Smooth muscle cell (in vitro differentiated cells): Measurements from ENCODE around the gene ARL1. TPM values are rescaled to one million over a fixed set of nuclear protein-coding genes. Genes with fewer than 3 reads are reported as not detected.

ENCODE experiments used
- DNase-seq: peaks from one replicate; lab custom pipeline; 2025; ENCODE audit not compliant: unreplicated experiment; lab: John Stamatoyannopoulos, UW
- H2AFZ ChIP-seq: fragments of 200-600 bp; sonication (generic); 2 replicates; pipeline ENCODE4 v1.6.0; 2016; ENCODE audit warnings: antibody characterized with exemption, low read depth, mild to moderate bottlenecking
- H3F3A ChIP-seq: fragments of 200-600 bp; sonication (generic); 2 replicates; pipeline ENCODE4 v1.6.0; 2017; ENCODE audit warnings: antibody characterized with exemption, low read depth
- H3K27ac ChIP-seq: fragments of 200-600 bp; sonication (generic); 2 replicates; pipeline ENCODE4 v1.5.1; 2016; ENCODE audit warnings: low read depth, mild to moderate bottlenecking
- H3K27me3 ChIP-seq: fragments of 200-600 bp; sonication (generic); 2 replicates; pipeline ENCODE4 v1.6.1; 2016; ENCODE audit warnings: low read depth, mild to moderate bottlenecking
- H3K36me3 ChIP-seq: fragments of 200-600 bp; sonication (generic); 2 replicates; pipeline ENCODE4 v1.5.1; 2016; ENCODE audit warnings: low read depth
- H3K4me1 ChIP-seq: fragments of 200-600 bp; sonication (generic); 2 replicates; pipeline ENCODE4 v1.5.1; 2016; ENCODE audit warnings: low read depth
- H3K4me2 ChIP-seq: fragments of 200-600 bp; sonication (generic); 2 replicates; pipeline ENCODE4 v1.6.0; 2016; ENCODE audit warnings: mild to moderate bottlenecking
- H3K4me3 ChIP-seq: fragments of 200-600 bp; sonication (generic); 2 replicates; pipeline ENCODE4 v1.5.1; 2016; ENCODE audit warnings: mild to moderate bottlenecking
- H3K79me2 ChIP-seq: fragments of 200-600 bp; sonication (generic); 2 replicates; pipeline ENCODE4 v1.6.0; 2016; ENCODE audit warnings: low read depth, mild to moderate bottlenecking
- H3K9ac ChIP-seq: fragments of 200-600 bp; sonication (generic); 2 replicates; pipeline ENCODE4 v1.6.0; 2016; ENCODE audit warnings: low read depth
- H3K9me3 ChIP-seq: fragments of 200-600 bp; sonication (generic); replicated peaks from 2 replicates; pipeline ENCODE4 v1.5.1; 2016; ENCODE audit warnings: low read depth
- H4K20me1 ChIP-seq: fragments of 200-600 bp; sonication (generic); 2 replicates; pipeline ENCODE4 v1.6.0; 2016; ENCODE audit warnings: low read depth
- WGBS: methylation state at CpG from one replicate; pipeline ENCODE4 v1.1.7; 2016; ENCODE audit warnings: low lambda C conversion rate; 5-methylcytosine and 5-hydroxymethylcytosine counted together
- polyA plus RNA-seq: library from polyadenylated mRNA; unstranded; fragments of >200 nt; fragmentation: Nextera tagmentation; extraction: Ambion mirVana; gene quantifications from 2 replicates; pipeline ENCODE4 v1.2.1, GENCODE V29; 2016
- total RNA-seq: library from RNA; depleted of rRNA; stranded (reverse); fragments of >200 nt; gene quantifications from 2 replicates; pipeline ENCODE4 v1.2.3, GENCODE V29; 2014
- TF ChIP-seq, protein P1 (sequence below): fragments of 200-600 bp; sonication (generic); IDR thresholded peaks from 2 replicates; pipeline ENCODE4 v1.5.1; 2017; ENCODE audit warnings: borderline replicate concordance, mild to moderate bottlenecking, antibody characterized with exemption; ENCODE audit not compliant: insufficient read depth, poor library complexity, severe bottlenecking

ARL1 gene
- total and polyA plus RNA-seq, 2 experiments from 2014 or later, result 93.2 to 172 TPM

DNA sequence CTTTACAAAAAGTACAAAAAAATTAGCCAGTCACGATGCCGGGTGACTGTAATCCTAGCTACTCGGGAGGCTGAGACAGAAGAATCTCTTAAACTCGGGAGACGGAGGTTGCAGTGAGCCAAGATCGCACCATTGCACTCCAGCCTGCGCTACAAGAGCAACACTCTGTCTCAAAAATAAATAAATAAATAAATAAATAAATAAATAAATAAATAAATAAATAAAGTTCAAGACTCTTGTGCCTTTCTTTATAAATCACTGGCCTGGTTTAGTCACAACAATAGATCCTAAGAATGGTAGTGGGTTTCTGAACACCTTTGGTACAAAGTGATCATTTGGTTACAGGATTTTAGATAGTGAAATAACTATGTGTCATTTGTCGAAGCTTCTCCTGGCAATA is 46.1 kb downstream of the ARL1 start:
- no peak overlapping the region for H3K4me2 ChIP-seq
- no peaks in the 10 kb centered on the region for H4K20me1 ChIP-seq
- no peaks in the 10 kb centered on the region for H3K9me3 ChIP-seq
- no peak overlapping the region for H3K4me3 ChIP-seq
- WGBS, result 97% methylated on average over 8 of the region's 8 CpGs
- TF ChIP-seq, protein P1, sequence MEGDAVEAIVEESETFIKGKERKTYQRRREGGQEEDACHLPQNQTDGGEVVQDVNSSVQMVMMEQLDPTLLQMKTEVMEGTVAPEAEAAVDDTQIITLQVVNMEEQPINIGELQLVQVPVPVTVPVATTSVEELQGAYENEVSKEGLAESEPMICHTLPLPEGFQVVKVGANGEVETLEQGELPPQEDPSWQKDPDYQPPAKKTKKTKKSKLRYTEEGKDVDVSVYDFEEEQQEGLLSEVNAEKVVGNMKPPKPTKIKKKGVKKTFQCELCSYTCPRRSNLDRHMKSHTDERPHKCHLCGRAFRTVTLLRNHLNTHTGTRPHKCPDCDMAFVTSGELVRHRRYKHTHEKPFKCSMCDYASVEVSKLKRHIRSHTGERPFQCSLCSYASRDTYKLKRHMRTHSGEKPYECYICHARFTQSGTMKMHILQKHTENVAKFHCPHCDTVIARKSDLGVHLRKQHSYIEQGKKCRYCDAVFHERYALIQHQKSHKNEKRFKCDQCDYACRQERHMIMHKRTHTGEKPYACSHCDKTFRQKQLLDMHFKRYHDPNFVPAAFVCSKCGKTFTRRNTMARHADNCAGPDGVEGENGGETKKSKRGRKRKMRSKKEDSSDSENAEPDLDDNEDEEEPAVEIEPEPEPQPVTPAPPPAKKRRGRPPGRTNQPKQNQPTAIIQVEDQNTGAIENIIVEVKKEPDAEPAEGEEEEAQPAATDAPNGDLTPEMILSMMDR, result no peak
- DNase-seq, result no peak
- no peak overlapping the region for H2AFZ ChIP-seq
- H3K79me2 ChIP-seq, result no peaks in the 10 kb centered on the region
- no peaks in the 10 kb centered on the region for H3K27me3 ChIP-seq
- no peak overlapping the region for H3K9ac ChIP-seq
- H3K4me1 ChIP-seq, result no peaks in the 10 kb centered on the region
- H3K36me3 ChIP-seq, result peaks cover 17% of the 10 kb centered on the region
- H3F3A ChIP-seq, result no peaks in the 10 kb centered on the region
- no peak overlapping the region for H3K27ac ChIP-seq

DNA sequence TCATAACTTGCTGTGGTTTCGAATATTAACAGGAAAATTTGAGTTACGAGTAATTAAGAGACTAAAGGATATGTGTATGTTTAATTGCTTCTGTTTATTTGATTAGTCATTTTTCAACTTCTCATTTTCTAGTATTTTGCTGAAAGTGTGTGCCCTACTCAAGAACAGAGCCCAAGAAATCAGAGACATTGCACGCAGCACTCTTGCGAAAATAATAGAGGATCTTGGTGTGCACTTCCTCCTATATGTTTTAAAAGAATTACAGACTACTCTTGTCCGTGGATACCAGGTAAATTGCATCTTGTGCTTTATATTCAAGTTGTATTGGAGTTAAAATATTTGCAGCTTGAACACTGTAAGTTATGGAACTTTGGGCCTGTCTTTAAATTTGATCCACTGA is 50.8 kb downstream of the ARL1 start:
- Histone ChIP-seq H3K27me3 (no peaks in the 10 kb centered on the region), H3K79me2 (no peaks in the 10 kb centered on the region)
- WGBS, result 96% methylated on average over 5 of the region's 5 CpGs

DNA sequence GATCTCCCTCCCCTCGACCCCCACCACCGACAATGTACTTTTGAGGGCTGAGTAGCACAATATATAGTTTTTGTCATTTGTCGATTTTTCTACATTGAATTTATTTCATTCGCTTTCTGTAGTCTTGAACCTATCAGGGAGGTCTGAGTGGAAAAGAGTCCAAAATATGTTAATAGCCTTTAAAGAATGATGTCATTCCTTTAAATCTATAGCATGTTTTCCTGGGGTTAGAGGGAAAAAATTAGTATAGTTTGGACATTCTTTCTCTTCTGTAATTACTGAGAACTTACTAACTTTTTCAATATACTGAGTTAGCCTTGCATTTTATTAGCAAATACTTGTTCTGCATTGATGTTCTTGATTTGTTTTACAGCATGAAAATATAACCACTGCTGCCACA is 55.9 kb downstream of the ARL1 start:
- no peaks in the 10 kb centered on the region for H4K20me1 ChIP-seq
- no peak overlapping the region for H3K9ac ChIP-seq
- no peak overlapping the region for H2AFZ ChIP-seq
- 97% methylated on average over 4 of the region's 4 CpGs for WGBS
- H3K36me3 ChIP-seq, result peaks cover 28% of the 10 kb centered on the region
- H3K4me2 ChIP-seq, result no peak overlapping the region
- DNase-seq, result no peak
- H3K4me3 ChIP-seq, result no peak overlapping the region
- no peaks in the 10 kb centered on the region for H3K79me2 ChIP-seq
- peaks cover 3% of the 10 kb centered on the region for H3K9me3 ChIP-seq
- TF ChIP-seq, protein P1, result no peak
- H3F3A ChIP-seq, result no peaks in the 10 kb centered on the region
- no peak overlapping the region for H3K27ac ChIP-seq
- no peaks in the 10 kb centered on the region for H3K27me3 ChIP-seq
- H3K4me1 ChIP-seq, result no peaks in the 10 kb centered on the region

More for the DNA sequence above, 50.8 kb downstream of the ARL1 start:
- Histone ChIP-seq H3K4me1 (no peaks in the 10 kb centered on the region), H2AFZ (no peak overlapping the region), H3K9ac (no peak overlapping the region), H3K27ac (no peak overlapping the region), H3K4me3 (no peak overlapping the region), H4K20me1 (no peaks in the 10 kb centered on the region), H3K36me3 (peaks cover 14% of the 10 kb centered on the region), H3F3A (no peaks in the 10 kb centered on the region), H3K4me2 (no peak overlapping the region), H3K9me3 (no peaks in the 10 kb centered on the region)
- TF ChIP-seq, protein P1, result no peak
- DNase-seq, result no peak

DNA sequence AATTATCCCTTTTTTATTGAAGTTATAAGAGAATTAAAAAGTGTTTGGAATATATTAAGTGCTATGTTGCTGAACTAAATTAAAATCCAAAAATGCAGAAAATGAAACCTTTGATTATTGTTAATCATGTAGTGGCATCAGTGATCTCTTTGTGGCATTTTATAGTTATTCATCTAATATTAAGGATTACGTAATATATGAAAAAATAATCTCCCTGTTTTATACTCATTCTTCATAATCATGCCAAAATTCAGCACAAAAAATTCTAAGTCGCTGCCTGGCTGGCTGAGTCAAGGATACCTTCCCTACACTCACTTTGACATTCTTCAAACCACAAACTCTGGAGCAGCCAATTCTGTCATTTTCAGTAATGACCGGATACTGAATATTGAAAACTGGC is 63.7 kb downstream of the ARL1 start:
- no peak overlapping the region for H3K27ac ChIP-seq
- no peak overlapping the region for H3K4me3 ChIP-seq
- H3F3A ChIP-seq, result no peaks in the 10 kb centered on the region
- no peaks in the 10 kb centered on the region for H3K79me2 ChIP-seq
- peaks cover 3% of the 10 kb centered on the region for H3K9me3 ChIP-seq
- no peak for DNase-seq
- H3K27me3 ChIP-seq, result no peaks in the 10 kb centered on the region
- H2AFZ ChIP-seq, result no peak overlapping the region
- no peaks in the 10 kb centered on the region for H4K20me1 ChIP-seq
- no peak overlapping the region for H3K4me2 ChIP-seq
- TF ChIP-seq, protein P1, result no peak
- peaks cover 28% of the 10 kb centered on the region for H3K36me3 ChIP-seq
- no peak overlapping the region for H3K9ac ChIP-seq
- H3K4me1 ChIP-seq, result no peaks in the 10 kb centered on the region
- 92% methylated on average over 3 of the region's 3 CpGs for WGBS
